Esophagus squamous epithelium (tissue), 4 donors: ENCODE data around the gene CUTA.

Source experiments
- POLR2A ChIP-seq, 4 donors: fragments of 450-650 bp; IDR thresholded peaks; one replicate each; pipeline ENCODE4 v1.6.1; 2017; ENCODE audit warnings: antibody characterized with exemption in 4 of 4, mild to moderate bottlenecking in 4 of 4, moderate library complexity in 3 of 4
- TF ChIP-seq, protein P1 (sequence below), 6 experiments: fragments of 450-650 bp in 4 of 6; fragments of 200-600 bp in 2 of 6; sonication (generic) in 2 of 6; IDR thresholded peaks; one replicate each; pipeline ENCODE4 v1.5.1; 2016 to 2019; ENCODE audit warnings: antibody characterized with exemption in 6 of 6, mild to moderate bottlenecking in 4 of 6, moderate library complexity in 4 of 6

DNA sequence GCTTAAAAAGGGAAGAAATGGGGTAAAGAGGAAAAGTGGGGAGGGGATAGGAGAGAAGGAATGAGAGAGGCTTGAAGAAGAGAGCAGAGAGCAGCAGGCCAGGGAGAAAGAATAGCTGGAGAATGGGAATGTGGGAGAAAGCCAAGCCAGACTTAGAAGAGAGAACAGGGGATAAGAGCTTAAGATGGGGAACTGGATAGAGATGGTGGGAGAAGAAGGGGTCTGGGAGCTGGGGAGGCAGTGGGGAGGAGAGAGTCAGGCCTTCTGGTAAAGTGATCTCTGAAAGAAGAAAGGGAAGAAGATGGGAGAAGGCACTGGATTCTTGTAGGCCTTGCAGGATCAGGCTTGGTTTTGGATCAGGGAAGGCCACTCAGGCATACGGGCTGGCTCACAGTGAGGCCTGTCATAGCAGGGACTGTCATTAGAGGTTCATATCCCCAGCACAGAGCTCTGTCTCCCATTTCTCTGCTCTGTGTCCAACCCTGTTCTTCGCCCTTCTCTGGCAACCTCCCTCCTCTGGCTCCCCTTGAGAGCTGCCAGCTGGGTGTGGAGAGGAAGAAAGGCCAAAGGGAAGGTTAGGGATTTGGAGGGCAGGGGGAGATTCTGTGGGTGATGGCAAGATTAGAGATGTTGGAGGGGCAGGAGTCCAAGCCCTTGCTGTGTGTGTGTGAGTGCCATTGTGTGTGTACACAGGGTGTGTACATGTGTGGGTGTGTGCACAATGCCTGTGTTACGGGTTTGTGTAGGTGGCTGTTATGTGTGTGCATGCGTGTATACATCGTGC lies 11.3 kb upstream of the CUTA start:
- TF ChIP-seq, protein P1, sequence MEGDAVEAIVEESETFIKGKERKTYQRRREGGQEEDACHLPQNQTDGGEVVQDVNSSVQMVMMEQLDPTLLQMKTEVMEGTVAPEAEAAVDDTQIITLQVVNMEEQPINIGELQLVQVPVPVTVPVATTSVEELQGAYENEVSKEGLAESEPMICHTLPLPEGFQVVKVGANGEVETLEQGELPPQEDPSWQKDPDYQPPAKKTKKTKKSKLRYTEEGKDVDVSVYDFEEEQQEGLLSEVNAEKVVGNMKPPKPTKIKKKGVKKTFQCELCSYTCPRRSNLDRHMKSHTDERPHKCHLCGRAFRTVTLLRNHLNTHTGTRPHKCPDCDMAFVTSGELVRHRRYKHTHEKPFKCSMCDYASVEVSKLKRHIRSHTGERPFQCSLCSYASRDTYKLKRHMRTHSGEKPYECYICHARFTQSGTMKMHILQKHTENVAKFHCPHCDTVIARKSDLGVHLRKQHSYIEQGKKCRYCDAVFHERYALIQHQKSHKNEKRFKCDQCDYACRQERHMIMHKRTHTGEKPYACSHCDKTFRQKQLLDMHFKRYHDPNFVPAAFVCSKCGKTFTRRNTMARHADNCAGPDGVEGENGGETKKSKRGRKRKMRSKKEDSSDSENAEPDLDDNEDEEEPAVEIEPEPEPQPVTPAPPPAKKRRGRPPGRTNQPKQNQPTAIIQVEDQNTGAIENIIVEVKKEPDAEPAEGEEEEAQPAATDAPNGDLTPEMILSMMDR (IDR thresholded peaks at IDR 0.05) = no peak
- no peak for TF ChIP-seq POLR2A (IDR thresholded peaks at IDR 0.05)
